GM18858 (cell line): ENCODE results near the gene NME8.
A peak's percentile ranks its signal among the peaks of the same experiment; 100 is the strongest.
"Not testable (repeated sequence)": the region's sequence is repeated elsewhere in the genome, so short reads cannot be mapped to it uniquely, and the experiment has no call there.

Source experiments
- ATAC-seq: cut with Tn5 transposase; IDR thresholded peaks from one replicate; pipeline ENCODE4 v1.9.1; 2021; ENCODE audit not compliant: unreplicated experiment

Gene NME8

GRCh38 chr7:37848297-37848696 lies at the start of gene NME8:
TSS of gene NME8 (plus strand) at chr7:37848597. CDS start at chr7:37850267, 1,670 bp downstream.
- no peak for ATAC-seq

- ATAC-seq = no peak
These were observed 42.2 kb upstream of the NME8 start for GRCh38 chr7:37806152-37806551.

- not testable (repeated sequence) for ATAC-seq
These were observed 36.2 kb upstream of the NME8 start for GRCh38 chr7:37812161-37812580.

- ATAC-seq = peak; percentile 91
These were observed 32.6 kb upstream of the NME8 start for GRCh38 chr7:37815671-37816371.

- ATAC-seq = no peak
These were observed 31.3 kb upstream of the NME8 start for GRCh38 chr7:37816922-37817590.

- no peak for ATAC-seq
These were observed 30.8 kb upstream of the NME8 start for GRCh38 chr7:37817591-37817960.

- no peak for ATAC-seq
These were observed 30.2 kb upstream of the NME8 start for GRCh38 chr7:37817996-37818720.

GRCh38 chr7:37820708-37821468 lies 27.5 kb upstream of the NME8 start:
- peak; percentile 70 for ATAC-seq

- ATAC-seq = no peak
These were observed 25.5 kb upstream of the NME8 start for GRCh38 chr7:37822946-37823345.

- no peak for ATAC-seq
These were observed 24.8 kb upstream of the NME8 start for GRCh38 chr7:37823557-37823956.

- no peak for ATAC-seq
These were observed 23.4 kb upstream of the NME8 start for GRCh38 chr7:37825038-37825437.

GRCh38 chr7:37826825-37827224 lies 21.6 kb upstream of the NME8 start:
- ATAC-seq = peak; percentile 48

- ATAC-seq = no peak
These were observed 17.2 kb upstream of the NME8 start for GRCh38 chr7:37831244-37831643.

- ATAC-seq = peak; percentile 84
These were observed 16.2 kb upstream of the NME8 start for GRCh38 chr7:37832194-37832593.

GRCh38 chr7:37833107-37833817 lies 15.1 kb upstream of the NME8 start:
- ATAC-seq = no peak

- no peak for ATAC-seq
These were observed 14.6 kb upstream of the NME8 start for GRCh38 chr7:37833818-37834146.

- no peak for ATAC-seq
These were observed 5.1 kb downstream of the NME8 start for GRCh38 chr7:37853468-37853867.

- no peak for ATAC-seq
These were observed 33.7 kb downstream of the NME8 start for GRCh38 chr7:37882086-37882485.

- ATAC-seq = no peak
These were observed 45.0 kb downstream of the NME8 start for GRCh38 chr7:37893359-37893758.

- ATAC-seq = no peak
These were observed 46.3 kb downstream of the NME8 start for GRCh38 chr7:37894671-37895070.
